Mesodermal cell (in vitro differentiated cells): ENCODE results near the gene MID1.
A peak's percentile ranks its signal among the peaks of the same experiment; 100 is the strongest.

Experiments
- H3K27ac ChIP-seq: 2 replicates; pipeline ENCODE4 v1.7.0; 2013; ENCODE audit warnings: mild to moderate bottlenecking, low read depth, low read length, moderate library complexity; ENCODE audit not compliant: severe bottlenecking
- H3K36me3 ChIP-seq: 2 replicates; pipeline ENCODE4 v1.7.1; 2013; ENCODE audit warnings: mild to moderate bottlenecking, low read length, moderate library complexity; ENCODE audit not compliant: control insufficient read depth, insufficient read depth
- H3K4me1 ChIP-seq: one replicate; pipeline ENCODE4 v1.7.1; 2013; ENCODE audit warnings: mild to moderate bottlenecking, low read length; ENCODE audit not compliant: insufficient read depth, control insufficient read depth, poor library complexity, severe bottlenecking
- H3K4me3 ChIP-seq: 2 replicates; pipeline ENCODE4 v1.7.0; 2013; ENCODE audit warnings: low read length, control low read depth, mild to moderate bottlenecking; ENCODE audit not compliant: insufficient read depth, poor library complexity, severe bottlenecking; ENCODE audit errors: extremely low read depth
- H3K9me3 ChIP-seq: 2 replicates; pipeline ENCODE4 v1.7.1; 2013; ENCODE audit warnings: mild to moderate bottlenecking, low read length, moderate library complexity; ENCODE audit not compliant: control insufficient read depth
- WGBS, 2 experiments: methylation state at CpG; one replicate each; pipeline ENCODE4 v1.1.5; 2013; ENCODE audit warnings: missing lambda C conversion rate in 2 of 2; ENCODE audit not compliant: insufficient coverage in 2 of 2; 5-methylcytosine and 5-hydroxymethylcytosine counted together

The MID1 gene

GRCh38 chrX:10564484-10564883 lies 55.9 kb downstream of the MID1 start:
- H3K36me3 ChIP-seq = peaks cover 19% of the 10 kb centered on the region
- no peaks in the 10 kb centered on the region for H3K4me1 ChIP-seq
- no peak overlapping the region for H3K27ac ChIP-seq
- no peaks in the 10 kb centered on the region for H3K9me3 ChIP-seq
- no peak overlapping the region for H3K4me3 ChIP-seq
- no CpG with 5 or more reads among the region's 3 CpGs for WGBS, 2 experiments

- no CpG with 5 or more reads among the region's 4 CpGs for WGBS, 2 experiments
- Histone ChIP-seq H3K27ac (peak overlapping the region; percentile 16), H3K4me3 (no peak overlapping the region), H3K4me1 (peaks cover 11% of the 10 kb centered on the region), H3K36me3 (peaks cover 7% of the 10 kb centered on the region), H3K9me3 (no peaks in the 10 kb centered on the region)
Measured at GRCh38 chrX:10557166-10557565, 63.2 kb downstream of the MID1 start.

DNA sequence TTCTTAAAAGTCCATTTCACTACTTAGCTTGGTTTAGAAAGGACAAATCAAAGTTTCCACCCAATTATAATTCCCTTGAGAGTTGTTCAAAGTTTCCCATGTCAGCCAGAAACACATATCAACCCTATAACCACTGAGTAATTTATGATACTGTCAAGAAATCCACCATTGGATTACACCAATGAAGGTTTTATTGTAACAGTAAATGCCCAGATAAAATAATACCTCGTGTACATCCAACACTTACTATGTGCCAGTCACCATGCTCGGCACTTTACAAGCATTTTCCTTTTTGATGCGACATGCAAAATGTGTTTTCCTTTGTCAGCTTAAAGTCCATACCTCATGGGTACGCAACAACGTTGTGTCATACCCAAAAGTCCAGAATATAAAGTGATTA lies 64.0 kb downstream of the MID1 start:
- peaks cover 3% of the 10 kb centered on the region for H3K36me3 ChIP-seq
- H3K9me3 ChIP-seq = no peaks in the 10 kb centered on the region
- H3K4me3 ChIP-seq = no peak overlapping the region
- no CpG with 5 or more reads among the region's 5 CpGs for WGBS, 2 experiments
- H3K27ac ChIP-seq = no peak overlapping the region
- H3K4me1 ChIP-seq = peaks cover 11% of the 10 kb centered on the region

DNA sequence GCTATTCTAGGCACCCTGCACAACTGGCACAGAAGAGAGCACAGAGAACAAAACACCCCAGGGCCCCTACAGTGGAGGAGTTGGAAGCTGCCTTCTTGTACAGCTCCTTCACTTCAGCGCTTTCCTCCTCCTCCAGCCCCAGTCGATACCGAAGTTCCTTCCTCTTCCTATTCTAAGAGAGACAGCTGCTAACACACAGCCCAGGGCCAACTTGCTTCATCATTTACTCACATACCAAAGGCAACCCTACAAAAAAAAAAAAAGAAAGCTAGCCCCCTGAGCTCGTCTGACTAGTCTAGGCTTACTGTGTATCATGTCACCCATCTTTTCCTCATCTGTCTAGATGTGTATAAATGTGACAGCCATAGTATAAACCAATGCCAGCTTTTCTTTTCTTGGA lies 64.5 kb downstream of the MID1 start:
- H3K36me3 ChIP-seq = peaks cover 3% of the 10 kb centered on the region
- no peak overlapping the region for H3K27ac ChIP-seq
- H3K4me1 ChIP-seq = peaks cover 11% of the 10 kb centered on the region
- WGBS, 2 experiments = no CpG with 5 or more reads among the region's 4 CpGs
- no peak overlapping the region for H3K4me3 ChIP-seq
- no peaks in the 10 kb centered on the region for H3K9me3 ChIP-seq

- H3K27ac ChIP-seq = peak overlapping the region; percentile 36
- WGBS, 2 experiments = no CpG with 5 or more reads among the region's 6 CpGs
- H3K9me3 ChIP-seq = no peaks in the 10 kb centered on the region
- H3K36me3 ChIP-seq = peaks cover 6% of the 10 kb centered on the region
- H3K4me1 ChIP-seq = peaks cover 11% of the 10 kb centered on the region
- no peak overlapping the region for H3K4me3 ChIP-seq
Measured at GRCh38 chrX:10554612-10555270, 65.6 kb downstream of the MID1 start.

GRCh38 chrX:10549280-10549679 lies 71.1 kb downstream of the MID1 start:
- no peak overlapping the region for H3K4me3 ChIP-seq
- no peak overlapping the region for H3K27ac ChIP-seq
- H3K36me3 ChIP-seq = peaks cover 5% of the 10 kb centered on the region
- peaks cover 7% of the 10 kb centered on the region for H3K4me1 ChIP-seq
- no peaks in the 10 kb centered on the region for H3K9me3 ChIP-seq
- 83% methylated on average over 1 of the region's 2 CpGs; no CpG with 5 or more reads in 1 of the 2 experiments for WGBS, 2 experiments

GRCh38 chrX:10548688-10549087 lies 71.7 kb downstream of the MID1 start:
- Histone ChIP-seq H3K4me1 (peaks cover 3% of the 10 kb centered on the region), H3K9me3 (no peaks in the 10 kb centered on the region), H3K27ac (no peak overlapping the region), H3K36me3 (peaks cover 5% of the 10 kb centered on the region), H3K4me3 (no peak overlapping the region)
- WGBS, 2 experiments = no CpG with 5 or more reads among the region's 2 CpGs

DNA sequence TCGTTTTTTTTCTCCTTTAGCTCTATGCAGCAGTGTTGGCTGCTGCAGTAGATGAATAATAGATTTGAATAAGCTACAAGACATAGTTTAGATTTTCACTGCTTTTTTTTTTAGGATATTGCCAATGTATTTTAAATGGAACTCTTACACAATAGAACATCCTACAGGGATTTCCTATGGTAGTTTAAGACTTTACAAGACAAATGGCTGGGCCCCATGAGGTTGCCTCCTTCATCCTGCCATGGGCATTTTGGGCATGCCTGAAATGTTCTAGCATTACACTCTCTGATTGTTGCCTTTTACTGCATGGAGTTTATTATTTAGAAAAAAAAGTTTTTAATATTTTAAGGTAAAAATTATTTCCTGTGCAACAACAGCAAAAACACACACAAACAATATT lies 74.5 kb downstream of the MID1 start:
- Histone ChIP-seq H3K36me3 (peaks cover 5% of the 10 kb centered on the region), H3K4me3 (no peak overlapping the region)
- WGBS, 2 experiments = no CpG with 5 or more reads among the region's 1 CpG

DNA sequence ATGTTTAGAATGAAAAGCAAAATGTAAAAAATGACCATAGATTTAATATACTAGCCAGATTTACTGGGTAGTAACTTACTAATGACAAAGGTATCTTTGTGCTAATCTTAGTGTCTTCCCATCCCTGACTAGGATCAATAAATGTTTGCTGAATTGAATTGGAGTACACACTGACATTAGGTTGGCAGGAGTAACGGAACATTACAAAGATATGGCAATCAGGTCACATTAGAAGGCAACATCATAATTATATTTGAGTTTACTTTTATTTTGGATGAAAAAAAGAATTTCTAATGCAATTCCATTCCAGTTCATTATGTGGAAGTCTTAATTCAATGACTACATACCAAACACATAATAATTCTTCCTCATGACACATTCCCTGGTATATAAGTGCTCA lies 77.8 kb downstream of the MID1 start:
- Histone ChIP-seq H3K9me3 (no peaks in the 10 kb centered on the region), H3K36me3 (peaks cover 2% of the 10 kb centered on the region), H3K4me1 (peaks cover 3% of the 10 kb centered on the region), H3K4me3 (no peak overlapping the region), H3K27ac (no peak overlapping the region)
- no CpG with 5 or more reads among the region's 1 CpG for WGBS, 2 experiments

More for the DNA sequence above, 74.5 kb downstream of the MID1 start:
- Histone ChIP-seq H3K4me1 (peaks cover 3% of the 10 kb centered on the region), H3K9me3 (no peaks in the 10 kb centered on the region), H3K27ac (no peak overlapping the region)

- Histone ChIP-seq H3K27ac (no peak overlapping the region), H3K4me3 (no peak overlapping the region), H3K36me3 (no peaks in the 10 kb centered on the region), H3K4me1 (peaks cover 10% of the 10 kb centered on the region), H3K9me3 (no peaks in the 10 kb centered on the region)
Measured at GRCh38 chrX:10538831-10539230, 81.6 kb downstream of the MID1 start.

GRCh38 chrX:10537308-10537707 lies 83.1 kb downstream of the MID1 start:
- WGBS, 2 experiments = no CpG with 5 or more reads among the region's 2 CpGs
- Histone ChIP-seq H3K27ac (no peak overlapping the region), H3K36me3 (no peaks in the 10 kb centered on the region), H3K9me3 (no peaks in the 10 kb centered on the region), H3K4me1 (peaks cover 13% of the 10 kb centered on the region), H3K4me3 (no peak overlapping the region)
